HG02970 (cell line): Measurements from ENCODE around the gene MXRA5.
"Not testable (repeated sequence)": the region's sequence is repeated elsewhere in the genome, so short reads cannot be mapped to it uniquely, and the experiment has no call there.

Source experiments
- ATAC-seq: cut with Tn5 transposase; IDR thresholded peaks from one replicate; pipeline ENCODE4 v1.9.1; 2021; ENCODE audit warnings: mild to moderate bottlenecking, moderate library complexity, moderate number of reproducible peaks; ENCODE audit not compliant: unreplicated experiment, low FRiP score

Gene MXRA5

GRCh38 chrX:3345281-3346191, 916 bp downstream of the MXRA5 start:
- ATAC-seq: no peak

GRCh38 chrX:3343569-3343968, 2.9 kb downstream of the MXRA5 start:
- ATAC-seq: not testable (repeated sequence)

- no peak for ATAC-seq
These were observed 6.4 kb downstream of the MXRA5 start for GRCh38 chrX:3340016-3340415.

- no peak for ATAC-seq
These were observed 19.8 kb downstream of the MXRA5 start for GRCh38 chrX:3326681-3327080.

- no peak for ATAC-seq
These were observed 25.9 kb downstream of the MXRA5 start for GRCh38 chrX:3320471-3321046.

- no peak for ATAC-seq
These were observed 29.2 kb downstream of the MXRA5 start for GRCh38 chrX:3317191-3317718.

GRCh38 chrX:3312109-3312508, 34.3 kb downstream of the MXRA5 start:
- no peak for ATAC-seq

GRCh38 chrX:3307881-3308280, 38.6 kb downstream of the MXRA5 start:
- no peak for ATAC-seq

GRCh38 chrX:3299636-3300035, 46.8 kb downstream of the MXRA5 start:
- no peak for ATAC-seq

- ATAC-seq: no peak
These were observed 50.7 kb downstream of the MXRA5 start for GRCh38 chrX:3295731-3296130.

GRCh38 chrX:3293251-3293650, 53.2 kb downstream of the MXRA5 start:
- no peak for ATAC-seq

GRCh38 chrX:3290561-3290960, 55.9 kb downstream of the MXRA5 start:
- ATAC-seq: no peak

- ATAC-seq: no peak
These were observed 60.1 kb downstream of the MXRA5 start for GRCh38 chrX:3286196-3286945.

GRCh38 chrX:3280706-3281105, 65.7 kb downstream of the MXRA5 start:
- ATAC-seq: no peak

- ATAC-seq: not testable (repeated sequence)
These were observed 72.8 kb downstream of the MXRA5 start for GRCh38 chrX:3273668-3274067.

- ATAC-seq: no peak
These were observed 74.6 kb downstream of the MXRA5 start for GRCh38 chrX:3271834-3272186.

GRCh38 chrX:3271183-3271833, 75.1 kb downstream of the MXRA5 start:
- no peak for ATAC-seq

- no peak for ATAC-seq
These were observed 77.6 kb downstream of the MXRA5 start for GRCh38 chrX:3268829-3269228.

- no peak for ATAC-seq
These were observed 82.7 kb downstream of the MXRA5 start for GRCh38 chrX:3263681-3264126.

- ATAC-seq: no peak
These were observed 83.6 kb downstream of the MXRA5 start for GRCh38 chrX:3262901-3263300.
